GM12891 (cell line): ENCODE data around the gene FIGNL2.

ENCODE experiments used
- POLR2A ChIP-seq: IDR thresholded peaks from 2 replicates; pipeline ENCODE4 v1.6.1; 2011; ENCODE audit warnings: low read depth, low read length, control low read depth
- POLR2AphosphoS5 ChIP-seq: IDR thresholded peaks from 2 replicates; pipeline ENCODE4 v1.6.1; 2011; ENCODE audit warnings: low read depth, low read length, control low read depth
- SPI1 ChIP-seq: IDR thresholded peaks from 2 replicates; pipeline ENCODE4 v1.6.1; 2011; ENCODE audit warnings: low read depth, low read length, control low read depth
- TAF1 ChIP-seq: IDR thresholded peaks from 2 replicates; pipeline ENCODE4 v1.6.1; 2011; ENCODE audit warnings: low read depth, low read length, control low read depth

DNA sequence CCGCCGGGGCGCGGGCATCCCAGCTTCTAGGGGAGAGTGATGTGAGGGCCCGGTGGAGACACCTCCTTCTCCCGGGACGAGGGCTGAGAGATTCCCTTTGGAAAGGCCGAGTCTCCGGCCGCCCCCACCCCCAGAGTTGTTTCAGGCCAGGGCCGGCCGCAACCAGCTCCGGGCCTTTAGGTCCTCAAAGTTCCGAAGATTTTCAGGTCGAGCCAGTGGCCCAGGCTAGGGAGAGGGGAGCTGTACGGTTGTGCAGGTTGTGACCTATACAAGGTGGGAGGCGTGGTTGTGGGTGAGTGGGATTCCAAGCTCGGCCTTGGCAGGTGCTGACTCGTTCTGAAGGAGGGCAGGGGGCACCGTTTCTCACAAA is 21.0 kb upstream of the FIGNL2 start:
- TF ChIP-seq POLR2A: no peak
- no peak for TF ChIP-seq POLR2AphosphoS5
- TF ChIP-seq SPI1: no peak
- TF ChIP-seq TAF1: no peak
